GM19035 (cell line): Measurements from ENCODE around the gene SHANK2.

Experiments
- ATAC-seq: cut with Tn5 transposase; IDR thresholded peaks from one replicate; pipeline ENCODE4 v1.9.1; 2021; ENCODE audit not compliant: unreplicated experiment

SHANK2 gene

GRCh38 chr11:71252269-71252769, at the start of gene SHANK2:
TSS of gene SHANK2 (minus strand) at chr11:71252577. CDS start at chr11:71147326, 105,251 bp downstream.
- ATAC-seq: no peak

GRCh38 chr11:71301858-71302533, 49.6 kb upstream of the SHANK2 start:
- ATAC-seq: no peak

GRCh38 chr11:71301046-71301857, 48.9 kb upstream of the SHANK2 start:
- no peak for ATAC-seq

- ATAC-seq: no peak
Observed at GRCh38 chr11:71300187-71300586, 47.8 kb upstream of the SHANK2 start.

- ATAC-seq: no peak
Observed at GRCh38 chr11:71298761-71299181, 46.4 kb upstream of the SHANK2 start.

- no peak for ATAC-seq
Observed at GRCh38 chr11:71298016-71298550, 45.7 kb upstream of the SHANK2 start.

- ATAC-seq: no peak
Observed at GRCh38 chr11:71294846-71295600, 42.6 kb upstream of the SHANK2 start.

- no peak for ATAC-seq
Observed at GRCh38 chr11:71293961-71294782, 41.8 kb upstream of the SHANK2 start.

- no peak for ATAC-seq
Observed at GRCh38 chr11:71286701-71287643, 34.6 kb upstream of the SHANK2 start.

GRCh38 chr11:71285111-71285510, 32.7 kb upstream of the SHANK2 start:
- no peak for ATAC-seq

GRCh38 chr11:71284525-71285092, 32.2 kb upstream of the SHANK2 start:
- no peak for ATAC-seq

GRCh38 chr11:71283971-71284441, 31.6 kb upstream of the SHANK2 start:
- no peak for ATAC-seq

- no peak for ATAC-seq
Observed at GRCh38 chr11:71282581-71283351, 30.4 kb upstream of the SHANK2 start.

- ATAC-seq: no peak
Observed at GRCh38 chr11:71281831-71282230, 29.5 kb upstream of the SHANK2 start.

- ATAC-seq: no peak
Observed at GRCh38 chr11:71281204-71281603, 28.8 kb upstream of the SHANK2 start.

- ATAC-seq: no peak
Observed at GRCh38 chr11:71279916-71280645, 27.7 kb upstream of the SHANK2 start.

GRCh38 chr11:71272161-71272560, 19.8 kb upstream of the SHANK2 start:
- ATAC-seq: no peak
